Prostate gland (tissue), 2 donors: ENCODE data around the gene EMX1.

Experiments used
- CTCF ChIP-seq, 4 experiments: fragments of 200-600 bp in 2 of 4; fragments of 450-650 bp in 2 of 4; sonication (generic) in 2 of 4; IDR thresholded peaks; 1 replicate in 3 of 4; 2 replicates in 1 of 4; pipeline ENCODE4 v1.5.1; 2016 to 2019; ENCODE audit warnings: antibody characterized with exemption in 4 of 4, mild to moderate bottlenecking in 2 of 4, moderate library complexity in 2 of 4
- POLR2A ChIP-seq: fragments of 450-650 bp; IDR thresholded peaks from one replicate; pipeline ENCODE4 v1.6.1; 2016; ENCODE audit warnings: antibody characterized with exemption, mild to moderate bottlenecking
- POLR2AphosphoS5 ChIP-seq: sonication (generic); formaldehyde crosslinking; IDR thresholded peaks from one replicate; pipeline ENCODE4 v1.6.1; 2017; ENCODE audit warnings: antibody characterized with exemption

DNA sequence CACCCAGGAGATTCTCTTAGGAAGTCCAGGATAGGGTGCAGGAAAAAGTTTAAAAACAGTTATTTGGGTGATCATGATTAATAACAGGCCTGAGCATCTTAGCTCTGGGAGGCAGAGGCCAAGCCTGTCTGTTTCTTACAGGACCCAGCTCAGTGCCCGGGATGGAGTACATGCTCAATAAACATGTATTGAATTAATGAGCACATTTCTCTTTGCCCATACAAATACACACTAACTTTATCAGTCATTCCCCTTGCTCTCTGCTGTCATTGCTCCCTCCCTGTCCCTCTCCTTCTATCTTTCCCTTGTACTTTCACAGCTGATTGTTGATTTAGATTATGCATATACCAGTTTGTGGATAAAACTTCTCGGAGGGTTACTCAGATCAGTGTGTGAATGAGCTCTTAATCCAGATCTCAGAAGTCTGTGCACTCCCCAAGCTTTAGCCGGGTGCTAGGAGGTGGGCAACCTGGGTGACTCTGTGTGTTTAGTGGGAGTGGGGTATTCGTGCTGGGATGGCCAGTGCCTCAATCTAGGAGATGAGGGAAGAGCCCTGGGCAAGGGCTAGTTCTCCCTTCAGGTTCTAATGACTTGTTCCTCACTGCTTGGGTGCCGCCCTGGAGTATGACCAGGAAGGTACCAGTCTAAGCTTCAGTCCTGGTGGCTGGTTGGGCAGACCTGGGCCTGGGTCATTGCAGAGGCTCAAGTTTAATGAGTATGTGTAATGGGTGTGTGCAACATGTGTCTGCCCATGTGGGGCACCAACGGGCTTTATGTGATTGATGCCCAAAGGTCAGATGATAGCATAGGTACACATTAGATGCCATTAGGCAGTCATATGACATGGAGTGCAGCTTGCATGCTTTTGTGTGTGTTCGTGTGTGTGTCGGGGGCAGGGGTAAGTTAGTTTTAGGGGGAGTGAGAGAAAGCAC is 10.6 kb downstream of the EMX1 start:
- TF ChIP-seq CTCF (IDR thresholded peaks at IDR 0.05), result no peak
- no peak for TF ChIP-seq POLR2A
- no peak for TF ChIP-seq POLR2AphosphoS5
